Measurements from ENCODE around the gene AQP1. TPM values are rescaled to one million over a fixed set of nuclear protein-coding genes. Genes with fewer than 3 reads are reported as not detected.

Gene AQP1
- polyA plus RNA-seq, 2 donors: 28.9 to 49.8 TPM

DNA sequence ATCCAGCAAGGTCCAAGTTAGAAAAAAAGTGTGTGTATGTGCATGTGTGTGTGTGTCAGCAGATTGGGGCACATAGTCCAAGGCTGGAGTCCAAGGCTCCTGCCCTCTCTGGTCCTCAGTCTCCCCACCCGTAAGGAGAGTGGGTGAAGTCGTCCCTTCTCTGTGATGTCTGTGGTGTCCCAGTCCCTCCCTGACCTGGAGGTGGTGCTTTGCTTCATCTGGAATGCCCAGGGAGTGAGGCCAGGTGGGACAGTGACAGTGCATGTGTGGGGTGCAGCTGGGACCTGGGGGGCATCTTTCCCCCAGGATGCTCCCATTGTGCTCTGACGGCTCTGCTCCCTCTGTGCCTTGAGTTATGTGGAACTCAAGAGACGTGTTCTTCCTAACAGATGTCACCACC, 18.0 kb downstream of the AQP1 start:
- WGBS, 2 donors: 87 to 90% methylated on average over 4 of the region's 4 CpGs
- Histone ChIP-seq H3K4me1 (ENCODE audit: control insufficient read depth in 2 of 2, insufficient read depth in 2 of 2, low read length in 1 of 2) (no peaks in the 10 kb centered on the region), H3K4me3 (ENCODE audit: low read depth in 1 of 2, low read length in 2 of 2) (no peak overlapping the region), H3K9me3 (ENCODE audit: control insufficient read depth in 2 of 2, insufficient read depth in 1 of 2, low read depth in 1 of 2, low read length in 1 of 2) (peaks cover 5% of the 10 kb centered on the region in 2 donors), H3K27me3 (ENCODE audit: control insufficient read depth in 1 of 2, insufficient read depth in 2 of 2, low read length in 2 of 2) (no peaks in the 10 kb centered on the region), H3K27ac (ENCODE audit: low read depth in 2 of 2, low read length in 1 of 2) (no peak overlapping the region), H3K36me3 (ENCODE audit: control insufficient read depth in 2 of 2, insufficient read depth in 2 of 2, low read length in 1 of 2) (no peaks in the 10 kb centered on the region)

DNA sequence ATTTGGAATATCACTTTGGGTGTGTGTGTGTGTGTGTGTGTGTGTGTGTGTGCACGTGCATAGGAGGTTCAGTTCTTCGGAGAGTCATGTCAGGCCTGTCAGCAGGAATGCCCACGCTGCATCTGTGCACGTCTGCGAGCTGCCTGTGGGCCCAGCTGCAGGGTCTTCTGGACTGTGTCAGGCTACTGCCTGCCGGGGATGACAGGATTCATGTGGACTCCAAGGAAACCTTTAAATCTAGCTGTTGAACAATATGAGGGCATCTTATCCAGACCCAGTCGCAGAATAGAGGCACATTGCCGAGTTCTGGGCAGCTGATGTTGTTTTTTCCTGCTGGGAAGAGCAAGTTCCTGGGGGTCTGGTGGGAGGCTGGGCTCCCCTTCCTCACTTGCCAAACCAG, 19.0 kb downstream of the AQP1 start:
- Histone ChIP-seq H3K9me3 (ENCODE audit: control insufficient read depth in 2 of 2, insufficient read depth in 1 of 2, low read depth in 1 of 2, low read length in 1 of 2) (peaks cover 5% of the 10 kb centered on the region in 2 donors), H3K27ac (ENCODE audit: low read depth in 2 of 2, low read length in 1 of 2) (no peak overlapping the region), H3K36me3 (ENCODE audit: control insufficient read depth in 2 of 2, insufficient read depth in 2 of 2, low read length in 1 of 2) (no peaks in the 10 kb centered on the region), H3K4me1 (ENCODE audit: control insufficient read depth in 2 of 2, insufficient read depth in 2 of 2, low read length in 1 of 2) (no peaks in the 10 kb centered on the region), H3K27me3 (ENCODE audit: control insufficient read depth in 1 of 2, insufficient read depth in 2 of 2, low read length in 2 of 2) (no peaks in the 10 kb centered on the region), H3K4me3 (ENCODE audit: low read depth in 1 of 2, low read length in 2 of 2) (no peak overlapping the region)
- 73 to 74% methylated on average over 8 of the region's 8 CpGs for WGBS, 2 donors

DNA sequence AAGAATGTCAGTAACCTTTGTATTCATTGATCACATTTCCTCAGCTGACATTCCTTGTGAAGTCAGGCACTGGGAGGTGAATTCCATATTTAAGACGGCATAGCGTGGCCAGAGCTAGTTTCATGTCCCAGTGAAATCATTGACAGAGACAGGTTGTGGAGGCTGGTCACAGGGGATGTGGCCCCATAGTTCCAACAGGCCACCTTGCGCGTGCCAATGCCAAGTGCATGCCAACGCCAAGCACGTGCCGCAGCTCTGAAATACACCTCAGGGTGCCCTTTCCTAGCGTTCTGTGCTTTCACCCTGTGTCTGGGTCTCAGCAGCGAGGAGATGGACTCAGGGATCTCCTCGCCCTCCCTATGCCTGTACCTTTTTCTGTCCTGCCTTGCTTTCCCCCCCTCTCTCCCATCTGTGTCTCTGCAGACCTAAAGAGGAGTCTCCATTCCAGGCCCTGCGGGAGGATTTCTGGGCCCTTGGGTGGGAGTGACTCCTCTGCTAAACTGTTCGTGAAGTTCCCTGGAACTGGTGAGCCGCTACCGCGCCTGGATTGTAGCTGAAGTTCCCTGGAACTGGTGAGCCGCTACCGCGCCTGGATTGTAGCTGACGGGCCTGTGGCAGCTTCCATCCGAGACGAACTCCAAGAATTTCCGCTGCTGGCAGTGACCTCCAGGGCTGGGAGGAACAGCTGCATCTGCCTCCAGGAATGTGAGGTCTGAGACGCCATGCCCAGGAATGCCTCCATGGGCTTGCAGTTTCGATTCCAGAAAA, 19.7 kb downstream of the AQP1 start:
- Histone ChIP-seq H3K27ac (ENCODE audit: low read depth in 2 of 2, low read length in 1 of 2) (no peak overlapping the region), H3K4me3 (ENCODE audit: low read depth in 1 of 2, low read length in 2 of 2) (no peak overlapping the region), H3K27me3 (ENCODE audit: control insufficient read depth in 1 of 2, insufficient read depth in 2 of 2, low read length in 2 of 2) (no peaks in the 10 kb centered on the region), H3K4me1 (ENCODE audit: control insufficient read depth in 2 of 2, insufficient read depth in 2 of 2, low read length in 1 of 2) (no peaks in the 10 kb centered on the region), H3K36me3 (ENCODE audit: control insufficient read depth in 2 of 2, insufficient read depth in 2 of 2, low read length in 1 of 2) (no peaks in the 10 kb centered on the region), H3K9me3 (ENCODE audit: control insufficient read depth in 2 of 2, insufficient read depth in 1 of 2, low read depth in 1 of 2, low read length in 1 of 2) (peaks cover 5% of the 10 kb centered on the region in 2 donors)
- WGBS, 2 donors: 82 to 86% methylated on average over 24 of the region's 24 CpGs

DNA sequence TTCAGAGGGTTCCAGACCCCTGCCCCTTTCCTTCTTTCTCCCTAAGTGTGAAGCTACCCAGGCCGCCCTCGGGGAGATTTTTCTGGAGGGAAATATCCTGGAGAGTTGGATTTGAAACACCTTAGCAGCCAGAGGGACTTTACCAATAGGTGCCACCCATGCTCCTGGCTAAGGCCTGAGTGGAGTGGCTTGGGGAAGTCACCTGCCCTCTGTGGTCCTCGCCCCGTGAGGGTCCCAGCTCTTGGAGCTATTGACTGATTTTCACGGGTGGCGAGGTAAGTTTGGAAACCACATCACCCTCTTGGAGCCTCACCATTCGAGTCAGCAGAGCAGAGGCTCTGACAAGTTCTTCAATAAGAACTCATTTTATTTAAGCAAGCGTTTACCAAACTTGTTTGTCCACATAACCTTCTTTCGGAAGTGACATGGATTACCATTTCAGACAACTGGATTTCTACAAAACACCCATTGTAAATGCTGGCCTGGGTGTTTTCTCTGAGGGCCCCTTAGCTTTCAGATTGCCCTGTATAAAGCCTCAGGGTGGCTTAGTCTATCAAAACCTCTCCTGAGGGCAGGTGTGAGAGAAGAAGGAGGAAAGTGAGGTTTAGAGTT, 20.4 kb downstream of the AQP1 start:
- Histone ChIP-seq H3K4me3 (ENCODE audit: low read depth in 1 of 2, low read length in 2 of 2) (no peak overlapping the region), H3K27ac (ENCODE audit: low read depth in 2 of 2, low read length in 1 of 2) (no peak overlapping the region), H3K9me3 (ENCODE audit: control insufficient read depth in 2 of 2, insufficient read depth in 1 of 2, low read depth in 1 of 2, low read length in 1 of 2) (peaks cover 3% of the 10 kb centered on the region in 2 donors), H3K4me1 (ENCODE audit: control insufficient read depth in 2 of 2, insufficient read depth in 2 of 2, low read length in 1 of 2) (no peaks in the 10 kb centered on the region), H3K36me3 (ENCODE audit: control insufficient read depth in 2 of 2, insufficient read depth in 2 of 2, low read length in 1 of 2) (no peaks in the 10 kb centered on the region), H3K27me3 (ENCODE audit: control insufficient read depth in 1 of 2, insufficient read depth in 2 of 2, low read length in 2 of 2) (no peaks in the 10 kb centered on the region)
- WGBS, 2 donors: 73 to 76% methylated on average over 9 of the region's 9 CpGs

DNA sequence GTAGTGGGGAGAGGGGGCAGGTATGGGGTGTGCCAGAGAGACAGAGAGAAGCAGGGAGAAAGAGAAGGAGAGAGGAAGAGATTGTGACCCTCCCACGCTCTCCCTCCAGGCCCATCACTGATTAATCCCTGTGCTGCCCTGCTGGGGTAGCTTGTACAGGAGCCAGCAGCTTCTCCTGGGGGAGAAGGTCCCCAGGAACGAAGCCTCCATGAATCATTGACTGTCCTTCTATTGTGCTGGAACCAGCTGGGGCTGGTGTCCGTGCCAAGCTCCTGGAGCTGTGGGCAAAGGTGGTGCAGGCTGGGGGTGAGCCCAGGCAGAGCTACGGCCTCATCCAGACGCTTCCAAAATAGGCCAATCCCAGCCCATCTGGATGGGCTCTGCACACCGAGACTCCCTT, 20.9 kb downstream of the AQP1 start:
- Histone ChIP-seq H3K27ac (ENCODE audit: low read depth in 2 of 2, low read length in 1 of 2) (no peak overlapping the region), H3K9me3 (ENCODE audit: control insufficient read depth in 2 of 2, insufficient read depth in 1 of 2, low read depth in 1 of 2, low read length in 1 of 2) (no peaks in the 10 kb centered on the region), H3K36me3 (ENCODE audit: control insufficient read depth in 2 of 2, insufficient read depth in 2 of 2, low read length in 1 of 2) (no peaks in the 10 kb centered on the region), H3K4me1 (ENCODE audit: control insufficient read depth in 2 of 2, insufficient read depth in 2 of 2, low read length in 1 of 2) (no peaks in the 10 kb centered on the region), H3K4me3 (ENCODE audit: low read depth in 1 of 2, low read length in 2 of 2) (no peak overlapping the region), H3K27me3 (ENCODE audit: control insufficient read depth in 1 of 2, insufficient read depth in 2 of 2, low read length in 2 of 2) (no peaks in the 10 kb centered on the region)
- 60 to 69% methylated on average over 6 of the region's 6 CpGs for WGBS, 2 donors

DNA sequence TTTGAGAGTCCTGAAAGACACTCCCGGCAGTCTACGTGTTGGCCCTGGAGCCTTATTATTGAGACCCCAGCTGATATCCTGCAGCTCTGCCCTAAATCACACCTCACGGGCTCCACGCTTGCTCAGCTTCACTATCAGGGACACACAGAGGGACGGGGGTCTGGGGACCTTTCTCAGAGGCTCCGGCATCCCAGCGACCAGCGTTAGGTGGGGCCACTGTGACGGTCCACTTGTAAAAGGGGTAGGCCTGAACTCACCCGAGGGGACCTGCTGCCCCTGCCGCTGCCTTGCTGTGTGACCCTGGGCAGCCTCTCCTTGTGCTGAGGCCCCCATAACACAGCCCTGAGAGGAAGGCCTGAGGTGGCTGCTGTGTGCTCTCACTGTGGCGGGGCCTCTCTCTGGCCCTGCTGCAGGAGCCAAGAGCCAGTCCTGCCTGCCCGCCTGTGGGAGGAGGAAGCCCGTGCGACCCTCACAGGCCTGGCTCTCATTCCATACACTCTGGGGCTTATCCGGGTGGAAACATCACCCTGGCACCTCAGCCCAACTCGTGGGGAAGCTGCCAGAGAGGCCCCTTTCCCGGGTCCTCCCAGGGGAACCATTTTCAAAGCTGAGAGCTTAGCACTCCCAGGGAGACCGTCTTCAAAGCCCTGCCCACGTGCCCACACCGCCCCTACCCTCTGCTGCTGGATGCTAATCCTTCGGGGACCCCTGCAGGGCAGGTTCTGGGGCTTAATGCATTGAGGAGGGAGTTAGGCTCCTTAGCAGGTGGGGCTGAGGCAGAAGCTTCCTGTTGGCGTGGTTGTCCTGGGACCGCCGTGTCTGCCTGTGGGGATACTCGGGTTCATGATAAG, 21.7 kb downstream of the AQP1 start:
- Histone ChIP-seq H3K4me1 (ENCODE audit: control insufficient read depth in 2 of 2, insufficient read depth in 2 of 2, low read length in 1 of 2) (no peaks in the 10 kb centered on the region), H3K27me3 (ENCODE audit: control insufficient read depth in 1 of 2, insufficient read depth in 2 of 2, low read length in 2 of 2) (no peaks in the 10 kb centered on the region), H3K27ac (ENCODE audit: low read depth in 2 of 2, low read length in 1 of 2) (no peak overlapping the region), H3K9me3 (ENCODE audit: control insufficient read depth in 2 of 2, insufficient read depth in 1 of 2, low read depth in 1 of 2, low read length in 1 of 2) (no peaks in the 10 kb centered on the region), H3K4me3 (ENCODE audit: low read depth in 1 of 2, low read length in 2 of 2) (no peak overlapping the region), H3K36me3 (ENCODE audit: control insufficient read depth in 2 of 2, insufficient read depth in 2 of 2, low read length in 1 of 2) (no peaks in the 10 kb centered on the region)
- WGBS, 2 donors: 83 to 85% methylated on average over 26 of the region's 26 CpGs

DNA sequence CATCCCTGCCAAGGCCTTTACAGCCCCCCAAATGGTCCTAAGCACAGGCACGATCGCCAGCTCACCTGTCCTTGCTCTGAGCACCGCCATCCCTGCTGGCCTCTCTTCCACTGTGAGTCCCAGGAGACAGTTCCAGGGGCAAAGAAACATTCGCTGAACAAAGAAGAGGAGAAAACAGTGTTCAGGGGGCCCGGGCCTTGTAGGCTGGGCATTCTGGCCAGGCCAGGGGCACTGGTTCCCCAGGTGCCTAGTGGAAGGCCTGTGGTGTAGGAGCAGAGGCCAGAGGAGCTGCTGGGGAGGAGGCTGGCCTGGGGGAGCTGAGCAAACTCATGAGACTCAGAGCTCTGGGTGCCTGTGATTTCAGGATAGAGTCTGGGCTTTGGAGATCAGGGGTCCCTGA, 22.6 kb downstream of the AQP1 start:
- WGBS, 2 donors: 87 to 88% methylated on average over 5 of the region's 5 CpGs
- H3K36me3 ChIP-seq (ENCODE audit: control insufficient read depth in 2 of 2, insufficient read depth in 2 of 2, low read length in 1 of 2): no peaks in the 10 kb centered on the region
- H3K4me1 ChIP-seq (ENCODE audit: control insufficient read depth in 2 of 2, insufficient read depth in 2 of 2, low read length in 1 of 2): no peaks in the 10 kb centered on the region
- no peaks in the 10 kb centered on the region for H3K27me3 ChIP-seq (ENCODE audit: control insufficient read depth in 1 of 2, insufficient read depth in 2 of 2, low read length in 2 of 2)
- no peak overlapping the region for H3K4me3 ChIP-seq (ENCODE audit: low read depth in 1 of 2, low read length in 2 of 2)
- H3K27ac ChIP-seq (ENCODE audit: low read depth in 2 of 2, low read length in 1 of 2): no peak overlapping the region
- H3K9me3 ChIP-seq (ENCODE audit: control insufficient read depth in 2 of 2, insufficient read depth in 1 of 2, low read depth in 1 of 2, low read length in 1 of 2): no peaks in the 10 kb centered on the region

DNA sequence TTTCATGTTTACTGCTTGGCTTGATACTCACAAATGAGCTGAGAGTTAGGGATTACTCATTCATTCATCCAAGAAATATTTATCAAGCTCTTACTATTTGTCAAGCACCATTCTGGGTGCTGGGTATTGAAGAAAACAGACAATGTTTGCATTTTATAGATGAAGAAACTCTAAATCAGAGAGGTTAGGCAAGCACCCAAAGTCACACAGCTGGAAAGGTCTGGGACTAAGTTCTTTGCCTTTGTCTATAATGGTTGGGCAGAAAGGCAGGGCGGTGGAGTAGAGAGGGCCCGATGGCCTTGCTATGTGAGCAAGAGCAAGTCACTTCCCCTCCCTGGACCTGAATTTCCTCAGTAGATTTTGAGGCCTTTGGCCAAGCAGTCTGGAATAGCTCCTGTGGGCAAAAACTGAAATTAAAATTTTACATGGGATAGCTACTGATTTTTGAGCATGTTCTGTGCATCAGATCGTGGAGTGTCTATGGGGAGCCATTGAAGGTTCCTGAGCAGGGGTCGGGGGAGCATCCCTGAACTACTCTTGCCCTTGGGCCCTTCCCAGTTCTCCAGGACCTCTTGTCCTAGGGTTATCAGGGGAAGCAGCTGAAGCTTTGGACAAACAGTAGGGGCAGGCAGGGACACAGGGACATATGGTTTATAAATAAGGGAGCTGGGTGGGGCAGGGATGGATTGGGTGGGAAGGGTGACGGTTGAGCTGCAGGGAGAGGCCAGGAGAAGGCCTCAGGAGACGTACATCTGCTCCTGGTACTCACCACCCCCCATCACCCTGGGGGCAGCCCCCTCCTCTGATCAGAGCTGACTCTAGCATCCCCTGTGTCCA, 23.3 kb downstream of the AQP1 start:
- Histone ChIP-seq H3K27ac (ENCODE audit: low read depth in 2 of 2, low read length in 1 of 2) (no peak overlapping the region), H3K36me3 (ENCODE audit: control insufficient read depth in 2 of 2, insufficient read depth in 2 of 2, low read length in 1 of 2) (no peaks in the 10 kb centered on the region), H3K27me3 (ENCODE audit: control insufficient read depth in 1 of 2, insufficient read depth in 2 of 2, low read length in 2 of 2) (no peaks in the 10 kb centered on the region), H3K4me3 (ENCODE audit: low read depth in 1 of 2, low read length in 2 of 2) (no peak overlapping the region), H3K4me1 (ENCODE audit: control insufficient read depth in 2 of 2, insufficient read depth in 2 of 2, low read length in 1 of 2) (no peaks in the 10 kb centered on the region), H3K9me3 (ENCODE audit: control insufficient read depth in 2 of 2, insufficient read depth in 1 of 2, low read depth in 1 of 2, low read length in 1 of 2) (no peaks in the 10 kb centered on the region)
- 87 to 89% methylated on average over 6 of the region's 6 CpGs for WGBS, 2 donors

DNA sequence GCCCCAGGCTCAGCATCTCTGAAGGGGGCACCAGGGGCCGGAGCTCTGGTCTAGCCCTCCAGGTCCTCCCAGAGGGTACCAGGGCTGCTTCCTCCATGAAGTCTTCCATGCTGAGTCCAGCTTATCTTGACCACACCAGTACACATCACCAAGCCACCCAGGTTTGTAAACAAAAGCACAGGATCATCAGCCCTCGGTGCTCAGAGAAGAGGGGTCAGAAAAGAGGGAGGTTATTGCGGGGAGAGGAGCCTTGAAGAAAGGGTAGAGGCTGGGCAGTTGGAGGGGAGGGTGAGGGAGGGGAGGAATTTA, 23.9 kb downstream of the AQP1 start:
- no peaks in the 10 kb centered on the region for H3K4me1 ChIP-seq (ENCODE audit: control insufficient read depth in 2 of 2, insufficient read depth in 2 of 2, low read length in 1 of 2)
- no peaks in the 10 kb centered on the region for H3K9me3 ChIP-seq (ENCODE audit: control insufficient read depth in 2 of 2, insufficient read depth in 1 of 2, low read depth in 1 of 2, low read length in 1 of 2)
- H3K27me3 ChIP-seq (ENCODE audit: control insufficient read depth in 1 of 2, insufficient read depth in 2 of 2, low read length in 2 of 2): no peaks in the 10 kb centered on the region
- H3K27ac ChIP-seq (ENCODE audit: low read depth in 2 of 2, low read length in 1 of 2): no peak overlapping the region
- no peaks in the 10 kb centered on the region for H3K36me3 ChIP-seq (ENCODE audit: control insufficient read depth in 2 of 2, insufficient read depth in 2 of 2, low read length in 1 of 2)
- H3K4me3 ChIP-seq (ENCODE audit: low read depth in 1 of 2, low read length in 2 of 2): no peak overlapping the region
- 87 to 96% methylated on average over 3 of the region's 3 CpGs for WGBS, 2 donors

Data from esophagus (tissue), 2 donors.